H9 (cell line): ENCODE data around the gene PDPN. TPM values are rescaled to one million over a fixed set of nuclear protein-coding genes. Genes with fewer than 3 reads are reported as not detected.

Experiments used
- DNase-seq: peaks from one replicate; pipeline ENCODE4 v3.0.0-alpha.2; 2017
- H2AFZ ChIP-seq: one replicate; pipeline ENCODE4 v1.6.1; 2013; ENCODE audit warnings: mild to moderate bottlenecking, low read length, control low read depth, moderate library complexity
- H2AK5ac ChIP-seq: 2 replicates; pipeline ENCODE4 v1.6.1; 2013; ENCODE audit warnings: low read length, control low read depth, mixed read lengths; ENCODE audit not compliant: insufficient read length
- H2BK120ac ChIP-seq: one replicate; pipeline ENCODE4 v1.6.1; 2013; ENCODE audit warnings: low read depth, mild to moderate bottlenecking, low read length, control low read depth, inconsistent platforms; ENCODE audit not compliant: poor library complexity, severe bottlenecking
- H2BK12ac ChIP-seq: 2 replicates; pipeline ENCODE4 v1.6.1; 2013; ENCODE audit warnings: low read length, control low read depth, mixed read lengths, low read depth; ENCODE audit not compliant: insufficient read length
- H2BK15ac ChIP-seq: 2 replicates; pipeline ENCODE4 v1.6.1; 2013; ENCODE audit warnings: low read depth, low read length, control low read depth
- H2BK20ac ChIP-seq: one replicate; pipeline ENCODE4 v1.6.1; 2013; ENCODE audit warnings: low read depth, mild to moderate bottlenecking, low read length, control low read depth, inconsistent platforms; ENCODE audit not compliant: poor library complexity, severe bottlenecking
- H2BK5ac ChIP-seq: 2 replicates; pipeline ENCODE4 v1.6.1; 2013; ENCODE audit warnings: low read length, control low read depth, mixed read lengths; ENCODE audit not compliant: insufficient read length
- H3K14ac ChIP-seq: 2 replicates; pipeline ENCODE4 v1.6.1; 2013; ENCODE audit warnings: low read length, control low read depth; ENCODE audit not compliant: insufficient read depth
- H3K18ac ChIP-seq: 2 replicates; pipeline ENCODE4 v1.6.1; 2013; ENCODE audit warnings: low read depth, mild to moderate bottlenecking, mixed read lengths, low read length, control low read depth; ENCODE audit not compliant: insufficient read length
- H3K23ac ChIP-seq: 2 replicates; pipeline ENCODE4 v1.6.1; 2013; ENCODE audit warnings: low read length, control low read depth, mixed read lengths, low read depth; ENCODE audit not compliant: insufficient read length
- H3K23me2 ChIP-seq: 2 replicates; pipeline ENCODE4 v1.6.1; 2013; ENCODE audit warnings: low read depth, mild to moderate bottlenecking, mixed read lengths, low read length, control low read depth; ENCODE audit not compliant: insufficient read length, poor library complexity, severe bottlenecking
- H3K27ac ChIP-seq: 2 replicates; pipeline ENCODE4 v1.5.1; 2013; ENCODE audit warnings: low read length, control low read depth, mixed read lengths, low read depth; ENCODE audit not compliant: insufficient read length
- H3K27me3 ChIP-seq: 2 replicates; pipeline ENCODE4 v1.6.1; 2013; ENCODE audit warnings: low read length, control low read depth, inconsistent platforms; ENCODE audit not compliant: insufficient read depth
- H3K4ac ChIP-seq: 2 replicates; pipeline ENCODE4 v1.6.1; 2013; ENCODE audit warnings: low read depth, mild to moderate bottlenecking, control low read depth, inconsistent platforms, low read length, moderate library complexity
- H3K4me1 ChIP-seq: 2 replicates; pipeline ENCODE4 v1.6.1; 2013; ENCODE audit warnings: low read length, control low read depth, inconsistent platforms; ENCODE audit not compliant: insufficient read depth
- H3K4me2 ChIP-seq: 2 replicates; pipeline ENCODE4 v1.6.1; 2013; ENCODE audit warnings: low read length, control low read depth, mixed read lengths; ENCODE audit not compliant: insufficient read length, insufficient read depth
- H3K56ac ChIP-seq: 2 replicates; pipeline ENCODE4 v1.6.1; 2013; ENCODE audit warnings: low read depth, mild to moderate bottlenecking, mixed read lengths, low read length, control low read depth; ENCODE audit not compliant: insufficient read length
- H3K79me1 ChIP-seq: 2 replicates; pipeline ENCODE4 v1.6.1; 2013; ENCODE audit warnings: low read depth, mild to moderate bottlenecking, moderate library complexity, low read length, control low read depth, inconsistent platforms; ENCODE audit not compliant: insufficient read depth, poor library complexity, severe bottlenecking
- H3K79me2 ChIP-seq: 2 replicates; pipeline ENCODE4 v1.6.1; 2013; ENCODE audit warnings: low read length, control low read depth, inconsistent platforms; ENCODE audit not compliant: insufficient read depth
- H3K9ac ChIP-seq: 2 replicates; pipeline ENCODE4 v1.6.1; 2013; ENCODE audit warnings: low read length, control low read depth, mixed read lengths; ENCODE audit not compliant: insufficient read length; ENCODE audit errors: extremely low read depth
- H3K9me3 ChIP-seq: one replicate; pipeline ENCODE4 v1.6.1; 2013; ENCODE audit warnings: low read depth, low read length, inconsistent platforms; ENCODE audit not compliant: control insufficient read depth
- H3T11ph ChIP-seq: one replicate; pipeline ENCODE4 v1.6.1; 2013; ENCODE audit warnings: mild to moderate bottlenecking, low read length, control low read depth, inconsistent platforms
- H4K20me1 ChIP-seq: one replicate; pipeline ENCODE4 v1.6.1; 2013; ENCODE audit not compliant: control insufficient read depth, insufficient read length, insufficient read depth
- H4K5ac ChIP-seq: 2 replicates; pipeline ENCODE4 v1.6.1; 2013; ENCODE audit warnings: low read depth, mild to moderate bottlenecking, mixed read lengths, low read length, control low read depth; ENCODE audit not compliant: insufficient read length
- H4K8ac ChIP-seq: replicated peaks from 2 replicates; pipeline ENCODE4 v1.6.1; 2013; ENCODE audit warnings: low read length, control low read depth, mixed read lengths, low read depth; ENCODE audit not compliant: insufficient read length
- H4K91ac ChIP-seq: 2 replicates; pipeline ENCODE4 v1.6.1; 2013; ENCODE audit warnings: low read depth, mild to moderate bottlenecking, moderate library complexity, mixed read lengths, low read length, control low read depth; ENCODE audit not compliant: insufficient read length
- H3K27ac Mint-ChIP-seq, 3 experiments: 2 replicates in 2 of 3; 3 replicates in 1 of 3; pipeline ENCODE4 v1.8.0; 2020 to 2021; ENCODE audit warnings: mixed read lengths in 3 of 3, mild to moderate bottlenecking in 1 of 3, moderate library complexity in 1 of 3
- H3K27me3 Mint-ChIP-seq: 2 replicates; pipeline ENCODE4 v1.8.0; 2021; ENCODE audit warnings: low read depth, mild to moderate bottlenecking, moderate library complexity, mixed read lengths
- H3K36me3 Mint-ChIP-seq, 3 experiments: 2 replicates in 2 of 3; 3 replicates in 1 of 3; pipeline ENCODE4 v1.8.0; 2020 to 2021; ENCODE audit warnings: low read depth in 3 of 3, mixed read lengths in 3 of 3; ENCODE audit not compliant: insufficient read depth in 1 of 3
- H3K4me1 Mint-ChIP-seq, 2 experiments: 2 replicates each; pipeline ENCODE4 v1.8.0; 2020; ENCODE audit warnings: mixed read lengths in 2 of 2
- H3K4me3 Mint-ChIP-seq, 2 experiments: 2 replicates in 1 of 2; 3 replicates in 1 of 2; pipeline ENCODE4 v1.8.0; 2020 to 2021; ENCODE audit warnings: mild to moderate bottlenecking in 2 of 2, mixed read lengths in 2 of 2, moderate library complexity in 1 of 2
- H3K9me3 Mint-ChIP-seq, 2 experiments: 2 replicates in 1 of 2; 3 replicates in 1 of 2; pipeline ENCODE4 v1.8.0; 2020; ENCODE audit warnings: mild to moderate bottlenecking in 2 of 2, mixed read lengths in 2 of 2, moderate library complexity in 1 of 2
- WGBS: extraction: QIAGEN DNeasy Blood & Tissue Kit; methylation state at CpG from one replicate; pipeline ENCODE4 v1.1.7; 2013; ENCODE audit warnings: missing lambda C conversion rate, low lambda C conversion rate, mixed read lengths; ENCODE audit not compliant: insufficient read length; ENCODE audit errors: extremely low coverage; 5-methylcytosine and 5-hydroxymethylcytosine counted together
- total RNA-seq: library from RNA; stranded (reverse); gene quantifications from 2 replicates; pipeline ENCODE4 v1.2.1, GENCODE V29; 2021
- TF ChIP-seq, protein P1 (sequence below): fragments of 200-600 bp; sonication (generic); conservative IDR thresholded peaks from 3 replicates; pipeline ENCODE4 v1.8.0; 2021; ENCODE audit warnings: antibody characterized with exemption, mild to moderate bottlenecking

The PDPN gene
- total RNA-seq, 1 experiment from 2014 or later: 205 TPM

DNA sequence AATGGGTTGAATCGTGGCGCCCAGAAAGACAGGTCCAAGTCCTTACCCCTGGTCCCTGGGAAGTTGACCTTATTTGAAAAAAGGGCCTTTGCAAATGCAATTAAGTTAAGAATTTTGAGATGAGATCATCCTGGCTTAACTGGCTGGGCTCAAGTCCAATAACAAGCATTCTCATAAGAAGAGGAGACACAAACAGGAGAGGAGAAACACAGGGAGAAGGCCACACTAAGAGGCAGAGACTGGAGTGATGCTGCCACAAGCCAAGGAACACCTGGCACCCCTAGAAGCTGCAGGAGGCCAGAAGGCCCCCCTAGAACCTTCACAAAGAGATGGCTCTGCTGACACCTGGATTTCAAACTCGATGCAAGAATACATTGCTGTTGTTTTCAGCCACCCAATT lies 44.6 kb downstream of the PDPN start:
- Mint-ChIP-seq H3K27me3 (peaks cover 3% of the 10 kb centered on the region; the same call in 1 of the 2 replicates), H3K4me3 (no peak overlapping the region), H3K4me1 (0 out of 4 replicates have a peak, but pooled peaks cover 0 to 3% of the 10 kb centered on the region in 2 experiments), H3K27ac (no peak overlapping the region), H3K9me3 (peaks cover 13 to 22% of the 10 kb centered on the region in 2 experiments), H3K36me3 (peaks cover 4 to 14% (median 10%) of the 10 kb centered on the region in 3 experiments)
- Histone ChIP-seq H4K5ac (no peak overlapping the region), H2AFZ (no peak overlapping the region), H3K18ac (no peak overlapping the region), H4K20me1 (no peaks in the 10 kb centered on the region), H3K9ac (no peak overlapping the region), H2BK120ac (no peak overlapping the region), H3K56ac (no peak overlapping the region), H4K8ac (no peak overlapping the region), H2BK5ac (no peak overlapping the region), H2BK20ac (no peak overlapping the region), H4K91ac (no peak overlapping the region), H2BK12ac (no peak overlapping the region), H3K4me1 (no peaks in the 10 kb centered on the region), H3K14ac (no peak overlapping the region), H3K27me3 (no peaks in the 10 kb centered on the region), H2BK15ac (no peak overlapping the region), H3K4me2 (no peak overlapping the region), H3K27ac (no peak overlapping the region), H3T11ph (no peak overlapping the region), H3K23me2 (no peaks in the 10 kb centered on the region), H3K9me3 (peaks cover 7% of the 10 kb centered on the region), H3K79me1 (no peaks in the 10 kb centered on the region), H3K23ac (no peak overlapping the region), H3K79me2 (no peaks in the 10 kb centered on the region), H3K4ac (no peak overlapping the region), H2AK5ac (no peak overlapping the region)
- no peak for DNase-seq
- WGBS: no CpG with 5 or more reads among the region's 3 CpGs
- TF ChIP-seq, protein P1, sequence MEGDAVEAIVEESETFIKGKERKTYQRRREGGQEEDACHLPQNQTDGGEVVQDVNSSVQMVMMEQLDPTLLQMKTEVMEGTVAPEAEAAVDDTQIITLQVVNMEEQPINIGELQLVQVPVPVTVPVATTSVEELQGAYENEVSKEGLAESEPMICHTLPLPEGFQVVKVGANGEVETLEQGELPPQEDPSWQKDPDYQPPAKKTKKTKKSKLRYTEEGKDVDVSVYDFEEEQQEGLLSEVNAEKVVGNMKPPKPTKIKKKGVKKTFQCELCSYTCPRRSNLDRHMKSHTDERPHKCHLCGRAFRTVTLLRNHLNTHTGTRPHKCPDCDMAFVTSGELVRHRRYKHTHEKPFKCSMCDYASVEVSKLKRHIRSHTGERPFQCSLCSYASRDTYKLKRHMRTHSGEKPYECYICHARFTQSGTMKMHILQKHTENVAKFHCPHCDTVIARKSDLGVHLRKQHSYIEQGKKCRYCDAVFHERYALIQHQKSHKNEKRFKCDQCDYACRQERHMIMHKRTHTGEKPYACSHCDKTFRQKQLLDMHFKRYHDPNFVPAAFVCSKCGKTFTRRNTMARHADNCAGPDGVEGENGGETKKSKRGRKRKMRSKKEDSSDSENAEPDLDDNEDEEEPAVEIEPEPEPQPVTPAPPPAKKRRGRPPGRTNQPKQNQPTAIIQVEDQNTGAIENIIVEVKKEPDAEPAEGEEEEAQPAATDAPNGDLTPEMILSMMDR: no peak
